NT2/D1 (cell line): ENCODE data around the gene EHD3.
A peak's percentile ranks its signal among the peaks of the same experiment; 100 is the strongest.

Source experiments
- DNase-seq: peaks from one replicate; pipeline ENCODE4 v3.0.0-alpha.2; 2011; ENCODE audit warnings: low read depth, low spot score
- H3K27me3 ChIP-seq: 2 replicates; pipeline ENCODE4 v1.6.0; 2011; ENCODE audit warnings: mild to moderate bottlenecking; ENCODE audit not compliant: insufficient read length, insufficient read depth
- H3K36me3 ChIP-seq: 2 replicates; pipeline ENCODE4 v1.6.1; 2011; ENCODE audit warnings: mild to moderate bottlenecking, low read length, mixed read lengths; ENCODE audit not compliant: insufficient read depth, insufficient read length
- H3K4me1 ChIP-seq: 2 replicates; pipeline ENCODE4 v1.5.1; 2011; ENCODE audit not compliant: insufficient read depth, insufficient read length
- H3K4me3 ChIP-seq: 2 replicates; pipeline ENCODE4 v1.5.1; 2011; ENCODE audit warnings: low read depth; ENCODE audit not compliant: insufficient read length
- H3K9ac ChIP-seq: 2 replicates; pipeline ENCODE4 v1.6.0; 2011; ENCODE audit warnings: low read depth; ENCODE audit not compliant: insufficient read length
- H3K9me3 ChIP-seq: 2 replicates; pipeline ENCODE4 v1.5.1; 2011; ENCODE audit warnings: mild to moderate bottlenecking, low read length; ENCODE audit not compliant: insufficient read depth
- SUZ12 ChIP-seq: IDR thresholded peaks from 2 replicates; pipeline ENCODE4 v1.6.1; 2011; ENCODE audit not compliant: insufficient read length, insufficient read depth; ENCODE audit errors: extremely low read depth
- YY1 ChIP-seq: IDR thresholded peaks from 2 replicates; pipeline ENCODE4 v1.6.1; 2011; ENCODE audit not compliant: insufficient read length, insufficient read depth
- ZNF274 ChIP-seq: IDR thresholded peaks from 2 replicates; pipeline ENCODE4 v1.6.1; 2011; ENCODE audit warnings: mild to moderate bottlenecking, low read depth, low read length

The EHD3 gene

GRCh38 chr2:31284107-31284506, 50.2 kb downstream of the EHD3 start:
- Histone ChIP-seq H3K36me3 (no peaks in the 10 kb centered on the region), H3K27me3 (no peaks in the 10 kb centered on the region), H3K9me3 (no peaks in the 10 kb centered on the region), H3K4me1 (peaks cover 5% of the 10 kb centered on the region), H3K4me3 (no peak overlapping the region), H3K9ac (no peak overlapping the region)
- TF ChIP-seq YY1 (no peak), ZNF274 (no peak)
- no peak for DNase-seq

- peak; percentile 27 for DNase-seq
- Histone ChIP-seq H3K4me1 (peaks cover 5% of the 10 kb centered on the region), H3K4me3 (no peak overlapping the region), H3K9ac (no peak overlapping the region), H3K27me3 (no peaks in the 10 kb centered on the region), H3K36me3 (no peaks in the 10 kb centered on the region), H3K9me3 (no peaks in the 10 kb centered on the region)
- TF ChIP-seq SUZ12 = no peak
- no peak for TF ChIP-seq ZNF274
- TF ChIP-seq YY1 = no peak
Measured at GRCh38 chr2:31286230-31286629, 52.3 kb downstream of the EHD3 start.

DNA sequence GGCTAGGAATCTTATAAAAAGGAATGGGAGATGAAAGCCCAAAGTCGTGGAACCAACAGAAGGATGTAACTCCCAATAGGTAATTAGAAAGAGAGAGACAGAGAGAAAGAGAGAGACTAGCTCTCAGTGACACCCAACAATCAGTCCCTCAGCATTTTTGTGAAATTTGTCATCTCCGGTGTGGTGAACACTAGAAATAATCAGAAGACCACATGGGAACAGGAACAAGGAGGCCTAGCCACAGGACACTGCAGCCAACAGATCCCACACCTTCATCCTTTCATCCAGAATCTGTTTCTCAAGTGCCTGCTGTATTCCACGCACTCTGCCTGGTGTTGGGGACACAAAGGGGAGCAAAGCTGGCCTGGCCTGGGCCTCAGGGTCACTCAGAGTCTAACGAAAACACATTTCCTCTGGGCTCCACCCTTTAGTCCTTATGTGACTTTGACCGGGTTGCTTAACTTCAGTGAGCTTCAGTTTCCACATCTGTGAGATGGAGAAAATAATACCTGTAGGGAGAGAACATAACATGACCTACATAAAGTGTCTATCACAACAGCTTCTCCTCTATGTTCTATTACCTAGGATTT, 53.1 kb downstream of the EHD3 start:
- H3K4me1 ChIP-seq = peaks cover 5% of the 10 kb centered on the region
- no peak for DNase-seq
- no peaks in the 10 kb centered on the region for H3K27me3 ChIP-seq
- H3K9ac ChIP-seq = no peak overlapping the region
- no peaks in the 10 kb centered on the region for H3K9me3 ChIP-seq
- H3K36me3 ChIP-seq = no peaks in the 10 kb centered on the region
- H3K4me3 ChIP-seq = no peak overlapping the region
- no peak for TF ChIP-seq YY1
- no peak for TF ChIP-seq SUZ12
- TF ChIP-seq ZNF274 = no peak

- Histone ChIP-seq H3K36me3 (no peaks in the 10 kb centered on the region), H3K9me3 (no peaks in the 10 kb centered on the region), H3K4me1 (peaks cover 5% of the 10 kb centered on the region), H3K27me3 (no peaks in the 10 kb centered on the region), H3K4me3 (no peak overlapping the region), H3K9ac (no peak overlapping the region)
- TF ChIP-seq ZNF274 (no peak), YY1 (no peak), SUZ12 (no peak)
- DNase-seq = no peak
Measured at GRCh38 chr2:31287654-31288053, 53.7 kb downstream of the EHD3 start.

- no peaks in the 10 kb centered on the region for H3K27me3 ChIP-seq
- TF ChIP-seq SUZ12 = no peak
- H3K4me3 ChIP-seq = no peak overlapping the region
- DNase-seq = no peak
- H3K9ac ChIP-seq = no peak overlapping the region
- H3K36me3 ChIP-seq = no peaks in the 10 kb centered on the region
- H3K9me3 ChIP-seq = no peaks in the 10 kb centered on the region
- no peaks in the 10 kb centered on the region for H3K4me1 ChIP-seq
Measured at GRCh38 chr2:31294196-31294595, 60.2 kb downstream of the EHD3 start.

- TF ChIP-seq SUZ12 = no peak
- no peak for TF ChIP-seq YY1
- no peak for TF ChIP-seq ZNF274
- Histone ChIP-seq H3K4me3 (no peak overlapping the region), H3K9ac (no peak overlapping the region), H3K4me1 (no peaks in the 10 kb centered on the region), H3K9me3 (no peaks in the 10 kb centered on the region), H3K27me3 (no peaks in the 10 kb centered on the region), H3K36me3 (no peaks in the 10 kb centered on the region)
- no peak for DNase-seq
Measured at GRCh38 chr2:31296641-31297287, 62.8 kb downstream of the EHD3 start.

- no peaks in the 10 kb centered on the region for H3K4me1 ChIP-seq
- no peaks in the 10 kb centered on the region for H3K36me3 ChIP-seq
- no peak for DNase-seq
- H3K27me3 ChIP-seq = no peaks in the 10 kb centered on the region
- no peak overlapping the region for H3K9ac ChIP-seq
- TF ChIP-seq SUZ12 = no peak
- TF ChIP-seq YY1 = no peak
- TF ChIP-seq ZNF274 = no peak
- no peaks in the 10 kb centered on the region for H3K9me3 ChIP-seq
- no peak overlapping the region for H3K4me3 ChIP-seq
Measured at GRCh38 chr2:31297751-31298150, 63.8 kb downstream of the EHD3 start.

GRCh38 chr2:31299547-31299946, 65.6 kb downstream of the EHD3 start:
- H3K9me3 ChIP-seq = no peaks in the 10 kb centered on the region
- no peaks in the 10 kb centered on the region for H3K36me3 ChIP-seq
- DNase-seq = no peak
- H3K4me3 ChIP-seq = no peak overlapping the region
- H3K27me3 ChIP-seq = no peaks in the 10 kb centered on the region
- no peak for TF ChIP-seq ZNF274
- TF ChIP-seq SUZ12 = no peak
- TF ChIP-seq YY1 = no peak
- H3K4me1 ChIP-seq = no peaks in the 10 kb centered on the region
- no peak overlapping the region for H3K9ac ChIP-seq
